Amniotic stem cell (primary cell): Measurements from ENCODE around the gene ZDHHC19.
"Not testable (repeated sequence)": the region's sequence is repeated elsewhere in the genome, so short reads cannot be mapped to it uniquely, and the experiment has no call there.

Source experiments
- DNase-seq: peaks from one replicate; lab custom pipeline; 2025; lab: John Stamatoyannopoulos, UW

ZDHHC19 gene, protein sequence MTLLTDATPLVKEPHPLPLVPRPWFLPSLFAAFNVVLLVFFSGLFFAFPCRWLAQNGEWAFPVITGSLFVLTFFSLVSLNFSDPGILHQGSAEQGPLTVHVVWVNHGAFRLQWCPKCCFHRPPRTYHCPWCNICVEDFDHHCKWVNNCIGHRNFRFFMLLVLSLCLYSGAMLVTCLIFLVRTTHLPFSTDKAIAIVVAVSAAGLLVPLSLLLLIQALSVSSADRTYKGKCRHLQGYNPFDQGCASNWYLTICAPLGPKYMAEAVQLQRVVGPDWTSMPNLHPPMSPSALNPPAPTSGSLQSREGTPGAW

DNA sequence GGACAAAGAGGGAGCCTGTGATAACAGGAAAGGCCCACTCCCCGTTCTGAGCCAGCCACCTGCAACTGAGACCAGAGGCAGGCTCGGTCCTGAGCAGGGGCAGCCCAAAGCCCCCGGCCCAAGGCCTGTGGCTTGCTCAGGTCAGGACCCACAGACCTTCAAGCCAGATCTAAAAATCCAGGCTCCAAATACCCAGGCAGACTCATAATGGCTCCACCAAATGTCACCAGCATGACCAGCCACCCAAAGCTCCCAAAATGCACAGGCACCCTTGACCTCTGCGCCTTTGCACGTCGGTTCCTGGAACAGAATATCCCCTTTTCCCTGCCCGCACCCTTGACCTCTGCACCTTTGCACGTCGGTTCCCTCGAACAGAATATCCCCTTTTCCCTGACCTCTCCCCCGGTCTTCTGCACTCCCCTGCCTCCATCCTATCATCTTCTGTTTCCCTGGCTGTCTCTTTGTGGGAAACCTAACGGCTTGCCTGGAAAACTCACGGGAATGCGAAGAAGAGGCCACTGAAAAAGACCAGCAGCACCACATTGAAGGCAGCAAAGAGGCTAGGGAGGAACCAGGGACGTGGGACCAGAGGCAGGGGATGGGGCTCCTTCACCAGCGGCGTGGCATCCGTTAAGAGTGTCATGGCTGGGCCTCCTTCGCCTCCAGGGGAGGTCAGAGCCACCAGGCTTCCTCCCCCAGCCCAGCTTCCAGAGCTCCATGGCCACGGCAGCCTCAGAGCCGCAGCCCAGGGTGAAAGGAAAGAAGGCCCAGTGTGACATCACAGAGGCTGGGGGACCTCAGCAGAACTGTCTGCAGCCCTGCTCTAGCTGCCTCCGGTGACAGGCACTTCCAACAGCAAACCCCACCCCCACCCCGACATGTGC, at the start of gene ZDHHC19:
Gene ZDHHC19, minus strand, starts transcription at position 728 of the 884 bp plus-strand sequence. Its CDS starts 85 bp downstream, at position 643.
- DNase-seq: no peak

GRCh38 chr3:196260784-196261183, 49.6 kb upstream of the ZDHHC19 start:
- no peak for DNase-seq

- no peak for DNase-seq
Observed at GRCh38 chr3:196255776-196256175, 44.6 kb upstream of the ZDHHC19 start.

DNA sequence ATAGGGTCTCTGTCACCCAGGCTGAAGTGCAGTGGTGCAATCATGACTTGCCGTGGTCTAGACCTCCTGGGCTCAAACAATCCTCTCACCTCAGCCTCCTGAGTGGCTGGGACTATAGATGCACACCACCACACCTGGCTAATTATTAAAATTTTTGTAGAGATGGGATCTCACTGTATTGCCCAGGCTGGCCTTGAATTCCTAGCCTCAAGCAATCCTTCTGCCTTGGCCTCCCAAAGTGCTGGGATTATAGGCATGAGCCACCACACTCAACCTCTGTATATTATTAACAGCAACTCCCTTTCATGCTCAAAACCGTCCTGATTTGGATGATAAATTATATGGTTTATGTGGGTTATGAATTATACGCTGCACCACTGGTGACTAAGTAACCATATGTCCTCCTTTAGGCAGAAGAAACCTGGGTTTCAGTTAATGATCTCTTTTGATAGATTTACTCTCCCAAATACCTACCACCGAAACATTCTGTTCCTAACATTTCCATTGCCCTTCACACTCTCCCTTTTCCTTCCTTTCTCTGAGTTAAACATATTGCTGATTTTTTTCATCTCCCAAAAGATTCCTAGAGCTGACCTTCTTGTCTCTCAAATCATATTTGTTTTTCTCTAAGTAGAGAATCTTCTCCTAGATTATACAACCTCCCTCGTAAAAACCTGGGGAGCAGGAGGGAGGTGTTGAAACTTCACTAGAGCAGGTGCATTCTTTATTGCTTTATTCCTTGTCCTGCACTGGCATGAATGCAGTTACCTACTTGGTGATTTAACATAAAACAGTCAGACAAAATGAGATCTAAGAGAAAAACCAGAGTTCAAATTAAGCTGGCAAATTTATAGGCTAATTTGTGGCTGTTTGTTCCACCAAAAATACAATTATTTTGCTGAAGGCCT, 43.4 kb upstream of the ZDHHC19 start:
- DNase-seq: no peak

GRCh38 chr3:196251918-196252317, 40.7 kb upstream of the ZDHHC19 start:
- no peak for DNase-seq

DNA sequence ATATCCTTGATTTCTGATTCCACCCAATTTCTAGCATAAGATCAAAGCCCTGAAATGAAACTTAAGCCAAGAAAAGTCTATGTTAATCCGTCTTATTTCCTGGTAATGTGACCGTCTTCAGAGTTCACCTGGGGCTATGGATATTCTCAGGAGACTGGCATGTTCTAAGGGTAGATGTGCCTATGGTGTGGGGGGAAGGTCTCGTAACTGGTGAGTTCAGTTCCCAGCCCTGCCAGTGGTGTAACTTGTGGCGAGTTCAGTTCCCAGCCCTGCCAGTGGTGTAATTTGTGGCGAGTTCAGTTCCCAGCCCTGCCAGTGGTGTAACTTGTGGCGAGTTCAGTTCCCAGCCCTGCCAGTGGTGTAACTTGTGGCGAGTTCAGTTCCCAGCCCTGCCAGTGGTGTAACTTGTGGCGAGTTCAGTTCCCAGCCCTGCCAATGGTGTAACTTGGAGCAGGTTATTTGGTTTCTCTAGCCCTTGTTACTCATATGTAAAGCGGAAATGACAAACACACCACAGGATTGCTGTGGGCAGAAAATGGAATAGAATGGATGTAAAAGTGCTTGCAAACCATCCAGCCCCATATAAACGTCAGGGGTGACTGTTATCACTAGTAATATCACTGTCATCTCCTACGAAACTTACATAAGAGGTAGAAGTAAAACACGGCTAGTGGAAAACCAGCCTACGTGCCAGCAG, 35.6 kb upstream of the ZDHHC19 start:
- no peak for DNase-seq

- DNase-seq: not testable (repeated sequence)
Observed at GRCh38 chr3:196244166-196244565, 33.0 kb upstream of the ZDHHC19 start.

DNA sequence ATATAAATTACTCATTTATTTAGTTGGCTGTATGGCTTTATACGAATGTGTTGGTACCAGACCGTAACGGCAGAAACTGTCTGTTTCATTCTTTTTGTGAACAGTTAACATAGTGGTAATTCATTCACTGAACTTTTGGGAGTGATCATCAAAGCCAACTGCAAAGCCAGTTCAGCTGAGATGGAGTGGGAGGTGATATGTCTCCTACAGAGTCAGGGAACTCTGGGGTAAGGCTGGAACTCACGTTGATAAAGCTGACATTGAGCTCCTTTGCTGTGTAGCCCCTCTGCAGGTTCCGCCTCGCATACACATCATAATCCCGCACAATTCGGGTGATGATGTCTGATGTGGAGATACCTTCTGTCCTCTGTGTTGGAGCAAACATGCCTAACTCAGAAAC, 30.5 kb upstream of the ZDHHC19 start:
- DNase-seq: no peak

DNA sequence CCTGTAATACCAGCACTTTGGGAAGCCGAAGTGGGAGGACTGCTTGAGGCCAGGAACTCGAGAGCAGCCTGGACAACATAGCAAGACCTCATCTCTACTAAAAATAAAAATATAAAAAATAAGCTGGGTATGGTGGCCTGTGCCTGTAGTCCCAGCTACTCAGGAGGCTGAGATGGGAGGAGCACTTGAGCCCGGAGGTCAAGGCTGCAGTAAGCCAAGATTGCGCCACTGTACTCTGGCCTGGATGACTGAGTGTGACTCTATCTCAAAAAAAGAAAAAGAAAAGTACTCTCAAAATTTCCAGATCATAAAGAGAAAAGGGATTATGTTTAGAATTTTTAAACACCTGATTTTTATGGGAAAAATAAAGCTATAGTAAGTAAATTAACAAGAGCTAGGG, 29.2 kb upstream of the ZDHHC19 start:
- DNase-seq: no peak

DNA sequence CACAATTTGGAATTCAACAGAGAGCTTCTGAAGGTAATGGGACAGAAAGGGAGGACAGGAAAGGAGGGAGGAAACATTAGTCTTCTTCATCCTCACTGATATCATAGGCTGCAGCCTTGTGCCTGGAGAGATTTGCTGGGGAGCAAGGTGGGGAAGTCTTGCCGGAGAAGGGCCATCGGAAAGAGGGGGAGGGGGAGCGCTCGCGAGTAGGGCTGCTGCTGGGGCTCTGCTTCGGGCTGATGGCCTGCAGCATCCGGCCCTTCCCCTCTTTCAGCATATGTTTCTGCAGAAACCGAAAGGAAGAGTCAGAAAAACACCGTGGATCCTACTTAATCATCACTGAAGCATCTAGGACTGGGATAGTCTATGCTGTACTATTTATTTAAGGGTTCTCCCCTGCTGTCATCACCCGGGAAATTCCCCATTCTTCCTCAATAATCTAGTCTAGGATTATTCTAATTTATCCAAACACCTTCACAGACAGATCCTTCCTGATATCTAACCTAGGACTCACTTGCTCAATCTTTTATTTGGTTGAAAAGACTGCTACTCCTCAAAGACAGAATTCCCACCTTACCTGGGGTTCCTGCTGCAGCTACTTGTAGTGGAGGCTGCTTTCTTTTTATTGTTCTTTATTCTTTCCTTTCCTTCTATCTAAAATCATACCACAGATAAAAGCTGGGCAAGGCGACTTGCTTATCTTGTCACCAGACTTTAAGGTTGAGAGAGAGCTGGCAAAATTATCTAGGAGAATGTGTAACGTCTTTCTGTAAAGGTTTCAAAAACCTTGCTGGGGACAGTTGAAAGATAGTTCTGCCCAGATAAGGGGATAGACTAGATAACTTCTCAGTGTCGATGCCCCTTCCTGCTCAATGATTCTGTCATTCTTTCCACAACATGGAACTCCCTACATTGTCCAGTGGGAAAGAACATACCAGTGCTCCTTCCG, 27.7 kb upstream of the ZDHHC19 start:
- no peak for DNase-seq

- DNase-seq: no peak
Observed at GRCh38 chr3:196237203-196237602, 26.0 kb upstream of the ZDHHC19 start.

DNA sequence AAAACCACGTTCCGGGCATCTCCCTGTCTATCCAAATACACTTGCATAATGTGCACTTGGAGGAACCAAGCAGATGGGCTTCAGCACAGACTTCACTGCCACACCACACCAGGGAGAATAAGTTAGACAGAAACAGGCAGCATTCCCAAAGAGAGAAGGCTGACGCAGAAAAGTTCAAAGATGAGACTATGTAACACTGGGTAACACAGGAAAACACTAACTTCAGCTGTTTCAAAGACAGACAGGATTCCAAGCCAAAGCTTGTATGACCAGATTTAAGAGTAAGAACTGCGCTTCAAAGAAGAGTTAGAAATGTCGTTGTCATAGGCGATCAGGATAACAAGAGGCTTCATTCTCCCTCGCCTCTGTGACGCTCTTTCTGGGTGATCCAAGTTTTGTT, 25.0 kb upstream of the ZDHHC19 start:
- DNase-seq: no peak

- DNase-seq: no peak
Observed at GRCh38 chr3:196235452-196236122, 24.4 kb upstream of the ZDHHC19 start.

- no peak for DNase-seq
Observed at GRCh38 chr3:196232882-196233251, 21.7 kb upstream of the ZDHHC19 start.

GRCh38 chr3:196232154-196232881, 21.1 kb upstream of the ZDHHC19 start:
- DNase-seq: no peak

GRCh38 chr3:196227629-196228493, 16.7 kb upstream of the ZDHHC19 start:
- DNase-seq: no peak

DNA sequence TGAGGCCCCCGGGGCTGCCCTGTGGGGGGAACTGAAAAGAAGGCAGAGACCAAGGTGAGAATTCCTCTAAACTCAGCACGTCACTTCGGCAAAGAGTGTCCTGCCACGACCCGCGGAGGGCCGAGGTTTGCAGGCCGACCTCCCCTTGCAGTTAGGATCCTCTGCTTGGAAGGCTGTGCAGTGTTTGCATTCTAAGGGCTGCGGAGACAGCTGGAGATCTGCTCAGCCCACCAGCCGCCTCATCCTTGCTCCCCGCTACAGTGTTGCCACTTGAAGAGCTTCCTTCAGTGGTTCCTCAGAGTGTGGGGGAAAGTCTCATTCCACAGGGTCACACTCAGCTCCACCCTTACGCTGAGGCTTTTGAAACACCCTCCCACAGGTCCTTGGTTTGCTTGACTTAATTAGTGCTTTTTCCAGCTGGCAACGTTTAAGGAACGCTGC, 15.9 kb upstream of the ZDHHC19 start:
- DNase-seq: no peak

- no peak for DNase-seq
Observed at GRCh38 chr3:196225763-196226364, 14.7 kb upstream of the ZDHHC19 start.
